Stimulated activated CD4-positive, alpha-beta T cell treated with anti-CD3 and anti-CD28 coated beads, TNF-alpha, amount 100 ng/mL, for 1 hour (primary cell): Measurements from ENCODE around the gene PCDH15.

Experiments
- DNase-seq, 3 donors: peaks; one replicate each; pipeline ENCODE4 v3.0.0-alpha.2; 2020; ENCODE audit warnings: low read depth in 3 of 3, low spot score in 1 of 3

The PCDH15 gene

DNA sequence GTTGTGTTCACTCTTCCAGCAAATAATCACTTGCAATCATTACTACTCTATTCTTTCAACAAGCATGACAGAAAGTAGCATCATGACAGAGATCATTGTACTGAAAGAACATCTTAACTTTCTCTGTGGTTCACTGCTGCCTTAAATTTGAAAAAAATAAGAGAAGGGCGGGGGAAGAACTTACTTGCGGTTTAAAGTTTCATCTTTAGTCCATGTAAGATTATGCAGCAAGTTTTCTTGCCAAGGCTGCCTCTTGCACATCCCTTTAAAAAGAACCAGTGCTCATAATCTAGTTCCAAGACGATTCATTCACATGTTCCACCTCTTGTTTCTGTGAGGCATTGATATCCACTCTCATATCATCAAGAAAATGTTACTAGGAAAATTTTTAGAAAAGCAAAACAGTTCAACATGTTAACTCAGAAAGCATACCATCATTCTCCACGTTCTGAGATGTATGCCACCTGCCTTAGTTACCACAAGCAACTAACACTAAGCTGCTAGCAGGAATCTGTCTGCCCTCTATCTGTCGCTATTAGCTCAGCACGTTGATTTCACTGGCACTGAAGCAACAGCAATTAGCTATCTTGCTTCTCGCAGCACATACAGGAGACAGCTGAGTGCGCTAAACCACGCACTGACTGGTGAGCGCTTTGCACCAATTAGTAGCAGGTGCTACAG is at the start of gene PCDH15:
PCDH15 (minus strand) TSS at position 491 of the 681 bp plus-strand sequence. CDS start 136,969 bp downstream, outside the sequence.
- DNase-seq = no peak

DNA sequence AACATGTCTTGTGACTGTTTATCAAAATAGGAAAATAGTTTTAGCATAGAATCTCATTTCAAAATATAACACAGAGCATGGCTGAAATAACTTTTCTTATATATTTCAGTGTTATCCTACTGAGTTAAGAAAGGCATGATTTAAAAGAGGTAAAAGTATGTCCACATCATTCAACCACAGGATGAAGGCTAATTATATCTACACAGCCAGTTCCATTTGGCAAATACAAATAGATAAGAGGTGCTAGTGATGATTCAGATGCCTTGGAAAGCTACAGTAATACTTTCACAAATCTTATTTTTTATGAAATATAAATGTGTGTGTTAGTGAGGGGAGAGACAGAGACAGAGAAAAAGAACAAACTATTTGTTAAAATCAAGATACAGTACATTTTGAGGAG is 42.9 kb upstream of the PCDH15 start:
- DNase-seq = no peak

DNA sequence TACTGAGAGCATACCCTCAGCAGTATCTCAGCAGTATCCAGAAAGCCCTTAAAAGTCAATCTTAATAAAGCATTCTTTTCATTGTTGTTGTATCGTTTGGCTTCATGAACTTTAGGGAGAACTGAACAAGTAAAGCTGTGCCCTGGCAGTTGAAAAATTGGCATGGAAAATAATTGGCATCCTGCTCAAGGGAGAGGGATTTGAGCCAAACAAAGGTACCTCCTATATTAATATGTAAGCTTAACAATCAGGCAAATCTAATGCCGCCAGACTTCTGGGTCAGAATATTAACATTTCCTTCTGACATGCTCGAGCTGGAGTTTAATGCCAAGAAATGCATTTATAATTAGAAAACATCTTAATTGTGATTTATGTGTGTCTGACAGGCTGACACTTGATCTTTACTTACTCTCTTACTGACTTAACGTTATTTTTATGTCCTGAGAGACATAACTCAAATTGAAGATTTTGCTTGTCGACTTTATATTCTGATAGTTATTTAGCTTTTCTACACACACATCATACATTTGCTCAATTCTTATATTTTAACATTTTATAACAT is 42.1 kb upstream of the PCDH15 start:
- DNase-seq = no peak

DNA sequence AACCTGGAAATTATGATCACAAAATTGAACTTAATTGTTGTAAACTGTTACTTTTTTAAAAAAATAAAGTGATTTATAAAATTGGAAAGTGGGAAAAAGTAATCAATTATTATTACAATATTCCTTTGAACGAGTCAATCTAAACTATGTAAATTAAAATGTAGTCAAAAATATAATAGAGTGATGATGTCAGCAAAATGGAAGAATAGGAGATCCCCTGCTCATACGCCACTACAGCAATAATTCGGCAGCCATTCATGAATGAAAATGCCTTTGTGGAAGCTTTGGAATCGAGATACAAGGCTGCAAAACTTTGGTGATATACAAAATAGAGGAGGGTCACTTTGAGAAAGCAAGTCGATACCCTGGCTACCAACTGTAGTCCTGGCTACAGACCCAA is 36.4 kb upstream of the PCDH15 start:
- no peak for DNase-seq

DNA sequence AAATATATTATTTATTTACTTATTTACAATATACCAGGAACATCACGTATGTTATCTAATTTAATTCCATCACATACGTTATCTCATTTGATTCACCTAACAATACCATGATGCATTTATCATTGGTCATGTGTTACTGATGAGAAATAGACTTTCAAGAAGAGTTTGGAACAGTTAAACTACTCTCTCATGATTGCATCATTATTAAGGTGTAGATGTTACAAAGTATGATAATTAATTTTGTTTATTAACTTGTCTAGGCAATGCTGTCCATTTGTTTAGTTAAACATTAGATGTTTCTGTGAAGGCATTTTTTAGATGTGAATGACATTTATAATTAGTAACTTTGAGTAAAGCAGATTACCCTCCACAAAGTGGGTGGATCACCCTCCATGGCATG is 32.0 kb upstream of the PCDH15 start:
- DNase-seq = no peak

DNA sequence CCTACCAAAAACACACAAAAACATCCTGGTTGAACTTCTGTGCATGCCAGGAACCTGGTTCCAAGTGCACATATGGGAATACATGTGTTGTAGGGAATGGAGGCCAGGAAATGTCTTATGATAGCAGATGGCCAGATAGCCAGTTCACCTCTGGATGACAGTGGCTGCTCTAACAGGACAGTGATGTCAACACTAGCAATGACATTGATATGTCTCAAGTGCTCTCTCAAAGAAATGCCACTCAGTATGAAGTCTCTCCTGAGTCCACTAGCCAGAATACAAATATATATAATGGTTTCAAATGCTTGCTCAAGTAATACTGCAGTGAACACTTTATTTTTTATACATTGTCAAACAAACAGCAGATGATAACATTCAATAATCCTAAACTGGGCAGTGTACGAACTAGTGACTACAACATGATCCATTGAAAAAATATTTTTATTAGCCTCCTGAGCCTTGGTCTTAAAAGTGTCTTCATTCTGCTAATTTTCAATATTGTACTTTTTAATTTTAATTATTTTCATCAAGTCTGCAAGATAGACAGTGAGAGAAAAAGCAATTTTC is 26.0 kb upstream of the PCDH15 start:
- no peak for DNase-seq

DNA sequence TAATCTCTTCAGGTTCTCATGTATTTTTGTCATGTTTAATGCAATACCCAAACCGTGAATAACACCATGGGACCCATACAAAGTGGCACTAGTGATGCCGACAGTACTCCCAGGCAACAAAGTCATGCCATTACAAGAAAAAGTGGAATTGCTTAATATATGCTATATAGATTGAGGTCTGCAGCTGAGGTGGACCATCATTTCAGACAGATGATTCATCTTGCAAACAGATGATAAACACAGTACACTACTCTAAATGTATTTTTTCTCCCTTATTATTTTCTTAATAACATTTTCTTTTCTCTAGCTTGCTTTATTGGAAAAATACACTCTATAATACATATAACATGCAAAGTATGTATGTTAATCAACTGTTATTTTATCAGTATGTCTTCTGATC is 14.6 kb upstream of the PCDH15 start:
- no peak for DNase-seq

DNA sequence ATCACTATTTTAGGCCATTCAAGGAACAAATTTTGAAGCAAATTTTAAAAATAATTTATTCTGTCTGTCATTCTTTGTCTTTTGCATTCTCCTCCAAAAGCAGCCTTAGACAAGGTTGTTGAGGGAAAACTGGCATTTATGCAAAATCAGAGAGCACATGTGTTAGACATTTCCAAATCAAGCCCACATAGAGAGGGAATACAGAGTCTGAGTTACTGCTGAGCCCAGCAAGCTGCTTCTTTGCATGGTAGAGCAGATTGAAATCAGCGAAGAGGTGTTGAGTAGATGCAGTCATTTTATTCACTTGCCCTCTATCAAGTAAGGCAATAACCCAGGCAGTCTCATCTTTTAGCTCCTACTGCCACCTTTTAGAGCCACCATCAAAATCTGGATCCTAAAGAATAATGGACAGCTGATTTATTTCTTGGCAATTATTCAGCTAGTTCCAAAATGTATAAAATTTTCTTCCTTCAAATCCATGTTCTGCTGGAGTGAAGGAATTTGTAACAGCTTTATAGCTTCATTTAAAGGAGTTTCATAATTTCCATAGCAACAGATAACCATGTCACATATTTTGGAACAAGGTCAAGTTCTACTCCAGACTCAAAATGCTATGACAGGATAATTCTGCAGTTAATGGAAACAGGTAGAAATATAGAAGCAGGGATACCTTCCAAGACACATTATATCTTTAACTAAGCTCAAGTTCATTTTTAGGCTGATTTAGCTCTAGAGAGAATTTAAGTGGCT is 7.3 kb upstream of the PCDH15 start:
- no peak for DNase-seq

DNA sequence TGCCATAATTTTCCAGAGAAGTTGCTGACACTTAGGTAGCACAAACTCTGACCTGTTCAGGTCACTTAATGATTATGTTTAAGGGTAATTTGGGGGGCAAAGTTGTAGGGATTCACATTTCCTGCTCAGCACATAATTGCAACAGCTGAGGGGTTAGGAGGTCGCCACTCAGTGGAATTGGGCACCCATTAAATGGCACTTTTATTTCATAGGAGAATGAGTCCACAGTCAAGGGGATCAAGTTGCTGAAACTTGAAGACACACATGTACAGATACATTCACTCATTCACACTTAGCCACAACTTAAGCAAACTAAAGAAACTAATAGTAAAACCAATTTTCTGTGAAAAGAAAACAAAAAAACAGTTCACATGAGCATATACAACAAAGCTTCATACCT is 1.5 kb downstream of the PCDH15 start:
- no peak for DNase-seq

DNA sequence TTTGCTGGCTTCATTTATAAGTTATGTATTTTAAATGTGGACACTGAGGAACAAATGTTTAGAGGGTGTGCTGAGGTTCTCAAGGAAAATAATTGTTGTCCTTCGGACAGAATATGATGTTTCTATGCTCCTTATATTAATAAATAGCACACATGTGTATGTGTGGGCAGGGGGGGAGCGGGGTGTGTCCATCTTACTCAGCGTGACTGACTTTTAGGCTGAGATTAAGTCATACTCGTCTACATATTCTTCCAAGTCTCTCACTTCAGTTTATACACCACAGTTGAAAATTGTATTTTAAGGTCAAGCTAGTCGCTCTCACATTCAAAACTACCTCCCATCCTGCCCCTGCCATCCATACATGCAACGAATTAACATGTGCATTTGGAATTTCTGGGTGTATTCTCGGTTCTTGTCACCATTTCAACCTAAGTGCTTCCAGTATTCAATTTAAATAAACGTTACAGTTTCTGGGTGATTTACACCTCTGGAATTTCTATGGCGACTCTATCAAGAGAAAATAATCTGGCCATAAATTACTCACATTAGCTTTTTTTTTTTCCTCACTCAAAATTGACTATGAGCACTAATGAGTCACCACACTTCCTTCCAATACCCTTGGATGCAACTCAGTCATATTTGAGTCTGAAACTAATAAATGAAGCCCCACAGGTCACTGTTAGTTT is 3.3 kb downstream of the PCDH15 start:
- no peak for DNase-seq

DNA sequence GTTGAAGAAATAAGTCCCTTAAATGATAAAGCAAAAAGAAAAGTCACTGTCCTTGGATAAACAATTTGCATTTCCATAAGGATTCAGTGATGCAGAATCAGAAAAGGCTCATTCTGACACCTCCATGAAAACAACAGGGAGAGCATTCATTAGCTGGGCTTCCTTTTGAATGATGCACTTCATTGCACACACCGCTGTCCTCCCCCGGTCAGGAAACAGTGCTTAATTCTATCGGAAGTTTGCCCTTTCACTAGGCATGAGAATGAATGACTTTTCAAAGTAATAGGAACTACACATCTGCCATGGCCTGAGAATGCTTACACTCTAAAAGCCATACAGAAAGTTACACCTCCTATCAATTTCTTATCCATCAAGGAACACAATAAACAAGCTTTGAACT is 4.2 kb downstream of the PCDH15 start:
- DNase-seq = no peak

DNA sequence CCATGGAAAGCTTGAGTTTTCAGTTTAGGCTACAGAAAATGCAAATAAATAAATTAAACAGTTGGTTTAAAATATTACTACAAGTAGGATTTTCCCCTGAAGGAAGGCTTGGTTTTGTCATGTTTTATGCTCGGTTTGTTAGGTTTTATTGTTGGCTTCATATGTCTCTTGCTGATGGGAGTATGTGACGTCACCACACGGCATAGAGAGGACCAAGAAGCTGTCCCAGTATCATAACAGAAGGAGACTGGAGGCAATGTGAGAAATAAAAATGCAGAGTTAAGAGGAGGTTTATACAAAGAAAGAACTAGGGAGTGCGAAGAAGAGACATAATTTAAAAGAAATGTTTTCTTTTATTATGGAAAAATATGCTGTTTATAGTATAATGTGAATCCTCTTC is 24.4 kb downstream of the PCDH15 start:
- no peak for DNase-seq

DNA sequence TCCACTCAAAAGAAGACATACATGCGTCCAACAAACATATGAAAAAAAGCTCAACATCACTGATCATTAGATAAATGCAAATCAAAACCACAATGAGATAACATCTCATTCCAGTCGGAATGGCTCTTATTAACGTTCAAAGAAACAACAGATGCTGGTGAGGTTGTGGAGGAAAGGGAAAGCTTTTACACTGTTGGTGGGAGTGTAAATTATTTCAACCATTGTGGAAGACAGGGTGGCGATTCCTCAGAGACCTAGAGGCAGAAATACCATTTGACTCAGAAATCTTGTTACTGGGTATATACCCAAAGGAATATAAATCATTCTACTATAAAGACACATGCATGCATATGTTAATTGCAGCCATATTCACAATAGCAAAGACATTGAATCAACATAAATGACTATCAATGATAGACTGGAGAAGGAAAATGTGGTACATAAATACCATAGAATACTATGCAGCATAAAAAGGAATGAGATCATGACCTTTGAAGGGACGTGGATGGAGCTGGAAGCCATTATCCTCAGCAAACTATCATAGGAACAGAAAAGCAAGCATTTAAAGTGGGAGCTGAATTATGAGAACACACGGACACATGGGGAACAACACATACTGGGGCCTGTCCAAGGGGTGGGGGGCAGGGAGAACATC is 28.4 kb downstream of the PCDH15 start:
- DNase-seq = no peak

DNA sequence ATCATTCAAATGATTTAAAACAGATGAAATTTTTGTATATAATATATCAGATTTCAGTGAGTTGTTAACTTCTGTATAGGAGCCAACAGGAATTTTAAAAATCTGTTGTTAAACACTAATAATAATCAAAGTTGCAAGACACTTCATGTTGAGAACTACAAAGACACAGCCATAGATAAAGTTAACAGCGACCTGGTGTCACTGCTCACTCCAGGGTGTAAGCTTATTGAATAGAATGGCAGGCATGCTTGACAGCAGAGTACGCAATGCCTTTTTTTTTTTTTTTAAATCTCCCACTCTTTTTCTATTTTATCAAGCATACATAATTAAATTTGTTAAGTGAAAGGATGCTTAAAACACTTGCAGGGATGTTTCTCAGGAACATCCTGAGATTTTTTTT is 32.0 kb downstream of the PCDH15 start:
- no peak for DNase-seq

DNA sequence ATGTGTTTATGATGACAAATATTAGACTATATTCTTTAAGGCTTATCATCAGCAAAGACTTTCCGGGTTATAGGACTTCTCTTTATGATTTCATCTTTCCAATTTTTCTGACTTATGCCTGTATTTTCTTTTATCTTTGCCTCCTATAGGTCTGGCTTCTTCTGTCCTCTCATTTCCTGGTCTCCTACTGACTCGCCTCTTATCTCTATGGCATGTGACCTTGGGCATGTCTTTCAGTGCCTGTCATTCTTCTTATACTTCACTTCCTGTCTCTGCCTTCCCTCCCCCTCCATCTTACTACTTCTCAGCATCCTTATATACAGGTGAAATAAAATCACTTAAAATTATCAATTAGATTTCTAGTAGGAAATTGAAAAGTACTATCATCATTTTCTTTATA is 42.2 kb downstream of the PCDH15 start:
- no peak for DNase-seq

DNA sequence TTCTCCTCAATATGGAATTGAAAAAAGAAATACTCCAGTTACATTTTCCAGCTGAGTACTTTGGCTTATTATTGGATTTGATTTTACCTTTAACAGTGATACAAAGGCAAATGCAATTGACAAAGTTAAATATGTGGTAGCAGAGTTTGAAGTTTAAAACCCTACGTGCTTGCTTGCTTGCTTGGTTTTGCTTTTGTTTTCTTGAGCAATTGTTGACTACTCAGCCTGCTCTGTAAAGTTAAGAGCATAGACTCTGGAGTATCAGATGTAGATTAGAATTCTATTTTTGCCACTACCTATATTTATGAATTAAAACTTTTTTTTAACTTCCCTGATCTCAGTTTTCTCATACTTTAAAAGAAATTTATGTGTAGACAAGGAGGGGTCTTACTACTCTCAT is 51.4 kb downstream of the PCDH15 start:
- no peak for DNase-seq

DNA sequence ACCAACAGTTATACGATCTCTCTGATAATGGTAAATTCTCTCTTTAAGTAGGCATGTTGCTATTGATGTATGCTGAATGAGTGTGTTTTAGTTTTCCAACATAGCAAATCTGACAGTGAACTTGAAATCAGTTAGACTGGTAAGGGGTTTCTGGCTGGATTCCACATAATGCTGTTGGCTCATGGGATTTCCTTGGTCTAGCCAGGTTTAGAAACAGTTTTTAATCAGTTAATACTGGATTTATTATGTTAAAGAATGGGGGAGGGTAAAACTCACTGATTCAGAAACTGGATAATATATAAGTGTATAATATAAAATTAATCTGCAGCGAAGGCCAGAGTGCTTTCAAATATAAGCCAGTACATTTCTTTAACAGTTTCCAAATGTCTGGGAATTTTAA is 55.6 kb downstream of the PCDH15 start:
- DNase-seq = no peak

DNA sequence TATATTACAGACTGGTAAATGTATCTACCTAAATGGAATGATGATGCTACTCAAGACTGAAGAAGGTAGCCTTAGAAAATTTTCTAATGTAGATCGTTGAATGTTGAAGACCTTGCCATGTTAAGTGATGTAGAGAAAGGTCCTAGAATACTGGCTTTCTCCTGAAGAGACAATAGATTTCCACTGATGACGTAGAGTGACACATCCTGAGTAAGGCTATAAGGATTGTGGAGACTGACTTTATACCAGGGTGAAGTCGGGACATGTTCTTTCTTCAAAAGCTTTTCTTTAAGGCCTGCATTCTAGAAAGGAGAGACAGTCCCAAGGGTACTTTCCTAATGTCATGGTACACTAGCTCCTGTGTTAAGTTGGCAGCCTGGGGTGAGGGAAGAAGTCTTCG is 58.6 kb downstream of the PCDH15 start:
- no peak for DNase-seq

DNA sequence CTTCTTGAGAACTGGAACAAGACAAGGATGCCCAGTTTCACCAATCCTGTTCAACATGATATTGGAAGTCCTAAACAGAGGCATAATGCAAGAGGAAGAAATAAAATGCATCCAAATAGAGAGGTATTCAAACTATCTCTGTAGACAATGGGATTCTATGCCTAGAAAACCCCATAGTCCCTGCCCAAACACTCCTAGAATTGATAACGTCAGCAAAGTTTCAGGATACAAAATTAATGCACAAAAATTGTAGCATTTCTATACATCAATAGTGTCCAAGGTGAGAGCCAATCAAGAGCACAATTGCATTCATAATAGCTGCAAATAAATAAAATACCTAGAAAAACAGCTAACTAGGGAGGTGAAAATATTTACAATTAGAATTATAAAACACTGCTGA is 72.5 kb downstream of the PCDH15 start:
- DNase-seq = no peak

DNA sequence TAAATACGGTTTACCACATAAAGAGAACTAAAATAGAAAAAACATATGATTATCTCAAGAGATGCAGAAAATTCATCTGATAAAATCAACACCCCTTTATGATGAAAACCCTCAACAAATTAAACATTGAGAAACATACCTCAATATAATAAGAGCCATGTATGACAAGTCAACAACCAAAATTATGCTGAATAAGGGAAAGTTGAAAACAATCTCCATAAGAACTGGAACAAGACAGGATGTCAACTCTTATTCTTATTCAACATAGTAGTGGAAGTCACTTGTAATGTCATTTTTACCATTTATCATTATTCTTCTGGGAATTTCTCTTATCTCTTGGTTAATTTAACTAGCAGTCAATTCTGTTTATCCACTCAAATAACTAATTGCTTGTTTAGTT is 79.0 kb downstream of the PCDH15 start:
- DNase-seq = no peak

DNA sequence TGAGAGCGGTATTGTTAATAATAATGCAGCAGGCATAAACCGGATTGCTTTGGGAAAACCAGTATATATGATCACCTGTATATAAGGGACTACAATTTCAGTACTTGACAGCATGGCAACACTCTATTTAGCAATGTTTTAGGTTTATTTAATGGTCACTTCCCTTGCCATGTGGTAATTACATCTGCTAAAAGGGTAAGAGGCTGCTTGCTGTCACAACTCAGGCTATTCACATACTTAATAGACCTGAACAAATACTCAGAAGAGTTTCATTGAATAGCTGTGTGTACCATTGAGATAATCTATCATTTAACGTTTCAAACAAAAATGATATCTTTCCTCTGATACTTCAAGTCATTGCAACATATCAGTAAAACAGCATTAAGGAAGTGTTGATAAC is 90.1 kb downstream of the PCDH15 start:
- no peak for DNase-seq
